ENCODE measurements around the gene C2orf74.

The C2orf74 gene

GRCh38 chr2:61181382-61182058 lies 19.5 kb downstream of the C2orf74 start:
- peak overlapping the region; percentile 96 for H3K9ac ChIP-seq (ENCODE audit: low read depth, low read length, poor library complexity, severe bottlenecking)
- H4K20me1 ChIP-seq (ENCODE audit: insufficient read depth, low read length, poor library complexity, severe bottlenecking), result peaks cover 63% of the 10 kb centered on the region
- H2AFZ ChIP-seq (ENCODE audit: low read length), result no peak overlapping the region
- H3K36me3 ChIP-seq (ENCODE audit: insufficient read depth, low read length), result peaks cover 32% of the 10 kb centered on the region; the same call in 1 of the 2 replicates
- no peaks in the 10 kb centered on the region for H3F3A ChIP-seq (ENCODE audit: low read depth)
- peak overlapping the region; percentile 77 for H3K4me3 ChIP-seq (ENCODE audit: low read length, poor library complexity, severe bottlenecking)
- H3K9me2 ChIP-seq (replicated peaks; ENCODE audit: low read depth, low read length), result no peaks in the 10 kb centered on the region
- peak overlapping the region; percentile 81 for H3K4me2 ChIP-seq (ENCODE audit: low read depth, low read length, poor library complexity, severe bottlenecking)
- TF ChIP-seq EZH2phosphoT487 (IDR thresholded peaks at IDR 0.05; ENCODE audit: borderline replicate concordance) (no peak), CTCF (conservative IDR thresholded peaks at IDR 0.05; ENCODE audit: low read length) (0 out of 2 replicates have a peak, but pooled peaks have one; percentile 10)
- no peaks in the 10 kb centered on the region for H3K9me3 ChIP-seq (ENCODE audit: insufficient read depth, low read depth, low read length)
- peaks cover 67% of the 10 kb centered on the region for H3K4me1 ChIP-seq (ENCODE audit: insufficient read depth, low read length, poor library complexity, severe bottlenecking)
- H3K79me2 ChIP-seq (ENCODE audit: insufficient read depth, low read length), result peaks cover 76% of the 10 kb centered on the region
- no peaks in the 10 kb centered on the region for H3K27me3 ChIP-seq (ENCODE audit: insufficient read depth, low read length, poor library complexity, severe bottlenecking)

- peaks cover 76% of the 10 kb centered on the region for H3K79me2 ChIP-seq (ENCODE audit: insufficient read depth, low read length)
These were observed 20.0 kb downstream of the C2orf74 start for GRCh38 chr2:61182059-61182383.

GRCh38 chr2:61183795-61184194 lies 21.8 kb downstream of the C2orf74 start:
- Histone ChIP-seq H3K36me3 (ENCODE audit: insufficient read depth, low read length) (peaks cover 55% of the 10 kb centered on the region), H3K4me3 (ENCODE audit: low read length, poor library complexity, severe bottlenecking) (peak overlapping the region; percentile 33), H3K27me3 (ENCODE audit: insufficient read depth, low read length, poor library complexity, severe bottlenecking) (no peaks in the 10 kb centered on the region), H3K9me2 (replicated peaks; ENCODE audit: low read depth, low read length) (no peaks in the 10 kb centered on the region), H2AFZ (ENCODE audit: low read length) (no peak overlapping the region), H3K4me2 (ENCODE audit: low read depth, low read length, poor library complexity, severe bottlenecking) (peak overlapping the region; percentile 60), H3K4me1 (ENCODE audit: insufficient read depth, low read length, poor library complexity, severe bottlenecking) (peaks cover 58% of the 10 kb centered on the region), H3F3A (ENCODE audit: low read depth) (no peaks in the 10 kb centered on the region), H3K9me3 (ENCODE audit: insufficient read depth, low read depth, low read length) (no peaks in the 10 kb centered on the region), H3K79me2 (ENCODE audit: insufficient read depth, low read length) (peaks cover 62% of the 10 kb centered on the region), H4K20me1 (ENCODE audit: insufficient read depth, low read length, poor library complexity, severe bottlenecking) (peaks cover 62% of the 10 kb centered on the region), H3K9ac (ENCODE audit: low read depth, low read length, poor library complexity, severe bottlenecking) (no peak overlapping the region)
- TF ChIP-seq EZH2phosphoT487 (IDR thresholded peaks at IDR 0.05; ENCODE audit: borderline replicate concordance) (no peak), CTCF (conservative IDR thresholded peaks at IDR 0.05; ENCODE audit: low read length) (no peak)

More at GRCh38 chr2:61182059-61182383, 20.0 kb downstream of the C2orf74 start:
- Histone ChIP-seq H3K9me2 (replicated peaks; ENCODE audit: low read depth, low read length) (no peaks in the 10 kb centered on the region), H3F3A (ENCODE audit: low read depth) (no peaks in the 10 kb centered on the region), H3K9ac (ENCODE audit: low read depth, low read length, poor library complexity, severe bottlenecking) (peak overlapping the region; percentile 96), H3K4me2 (ENCODE audit: low read depth, low read length, poor library complexity, severe bottlenecking) (peak overlapping the region; percentile 81), H3K4me3 (ENCODE audit: low read length, poor library complexity, severe bottlenecking) (peak overlapping the region; percentile 77), H4K20me1 (ENCODE audit: insufficient read depth, low read length, poor library complexity, severe bottlenecking) (peaks cover 63% of the 10 kb centered on the region), H2AFZ (ENCODE audit: low read length) (no peak overlapping the region), H3K36me3 (ENCODE audit: insufficient read depth, low read length) (peaks cover 37% of the 10 kb centered on the region; the same call in 1 of the 2 replicates), H3K9me3 (ENCODE audit: insufficient read depth, low read depth, low read length) (no peaks in the 10 kb centered on the region), H3K27me3 (ENCODE audit: insufficient read depth, low read length, poor library complexity, severe bottlenecking) (no peaks in the 10 kb centered on the region), H3K4me1 (ENCODE audit: insufficient read depth, low read length, poor library complexity, severe bottlenecking) (peaks cover 65% of the 10 kb centered on the region)
- TF ChIP-seq EZH2phosphoT487 (IDR thresholded peaks at IDR 0.05; ENCODE audit: borderline replicate concordance) (no peak), CTCF (conservative IDR thresholded peaks at IDR 0.05; ENCODE audit: low read length) (no peak)
